Measurements from ENCODE around the gene NEURL1B. TPM values are rescaled to one million over a fixed set of nuclear protein-coding genes. Genes with fewer than 3 reads are reported as not detected.
A peak's percentile ranks its signal among the peaks of the same experiment; 100 is the strongest.

NEURL1B gene
- total and polyA plus RNA-seq, 12 donors, result 9.8 to 99.9 (median 41.5) TPM

DNA sequence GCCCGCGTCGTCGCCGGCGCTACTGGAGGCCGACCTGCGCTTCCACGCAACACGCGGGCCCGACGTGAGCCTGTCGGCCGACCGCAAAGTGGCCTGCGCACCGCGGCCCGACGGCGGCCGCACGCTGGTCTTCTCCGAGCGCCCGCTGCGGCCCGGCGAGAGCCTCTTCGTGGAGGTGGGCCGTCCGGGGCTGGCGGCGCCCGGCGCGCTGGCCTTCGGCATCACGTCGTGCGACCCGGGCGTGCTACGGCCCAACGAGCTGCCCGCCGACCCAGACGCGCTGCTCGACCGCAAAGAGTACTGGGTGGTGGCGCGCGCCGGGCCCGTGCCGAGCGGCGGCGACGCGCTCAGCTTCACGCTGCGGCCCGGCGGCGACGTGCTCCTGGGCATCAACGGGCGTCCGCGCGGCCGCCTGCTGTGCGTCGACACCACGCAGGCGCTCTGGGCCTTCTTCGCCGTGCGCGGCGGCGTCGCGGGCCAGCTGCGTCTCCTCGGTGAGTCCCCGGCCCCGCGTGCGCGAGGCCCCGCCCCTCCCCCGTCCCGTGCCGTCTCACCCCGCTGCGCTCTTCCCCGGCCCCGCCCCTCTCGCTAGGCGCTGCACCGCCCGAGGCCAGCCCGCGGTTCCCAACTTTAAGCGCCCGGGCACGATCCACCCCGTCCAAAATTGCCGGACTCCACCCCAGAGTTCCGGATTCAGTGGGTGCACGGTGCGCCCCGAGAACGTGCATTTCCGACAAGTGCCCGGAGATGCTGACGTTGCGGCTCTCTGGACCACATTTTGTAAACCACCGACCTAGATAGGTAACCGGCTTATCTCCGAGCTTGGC lies 42.8 kb downstream of the NEURL1B start:
- no peaks in the 10 kb centered on the region for H3K27me3 ChIP-seq
- intact Hi-C loops (cut with DNase I), result loop anchor here in 1 of 2 donors (5.0 kb wide), 1 partner anchor 102 kb away; no protein-coding TSS in a partner anchor
- no peak for TF ChIP-seq POLR2A (IDR thresholded peaks at IDR 0.05)
- TF ChIP-seq, protein P1, sequence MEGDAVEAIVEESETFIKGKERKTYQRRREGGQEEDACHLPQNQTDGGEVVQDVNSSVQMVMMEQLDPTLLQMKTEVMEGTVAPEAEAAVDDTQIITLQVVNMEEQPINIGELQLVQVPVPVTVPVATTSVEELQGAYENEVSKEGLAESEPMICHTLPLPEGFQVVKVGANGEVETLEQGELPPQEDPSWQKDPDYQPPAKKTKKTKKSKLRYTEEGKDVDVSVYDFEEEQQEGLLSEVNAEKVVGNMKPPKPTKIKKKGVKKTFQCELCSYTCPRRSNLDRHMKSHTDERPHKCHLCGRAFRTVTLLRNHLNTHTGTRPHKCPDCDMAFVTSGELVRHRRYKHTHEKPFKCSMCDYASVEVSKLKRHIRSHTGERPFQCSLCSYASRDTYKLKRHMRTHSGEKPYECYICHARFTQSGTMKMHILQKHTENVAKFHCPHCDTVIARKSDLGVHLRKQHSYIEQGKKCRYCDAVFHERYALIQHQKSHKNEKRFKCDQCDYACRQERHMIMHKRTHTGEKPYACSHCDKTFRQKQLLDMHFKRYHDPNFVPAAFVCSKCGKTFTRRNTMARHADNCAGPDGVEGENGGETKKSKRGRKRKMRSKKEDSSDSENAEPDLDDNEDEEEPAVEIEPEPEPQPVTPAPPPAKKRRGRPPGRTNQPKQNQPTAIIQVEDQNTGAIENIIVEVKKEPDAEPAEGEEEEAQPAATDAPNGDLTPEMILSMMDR (IDR thresholded peaks at IDR 0.05), result no peak
- DNase-seq, result no peak
- WGBS, 4 donors, result 65 to 80% (median 72%) methylated on average over 35 to 125 of the region's 125 CpGs
- H3K9me3 ChIP-seq (replicated peaks in 1 of 3), result no peaks in the 10 kb centered on the region
- peaks cover 0 to 34% of the 10 kb centered on the region in 2 donors for H3K36me3 ChIP-seq (replicated peaks in 1 of 2)
- H3K4me3 ChIP-seq, result no peak overlapping the region
- peak overlapping the region in 1 of 5 donors; percentile 14 for H3K27ac ChIP-seq
- peaks cover 0 to 44% of the 10 kb centered on the region in 2 donors for H3K4me1 ChIP-seq (replicated peaks in 1 of 2)

DNA sequence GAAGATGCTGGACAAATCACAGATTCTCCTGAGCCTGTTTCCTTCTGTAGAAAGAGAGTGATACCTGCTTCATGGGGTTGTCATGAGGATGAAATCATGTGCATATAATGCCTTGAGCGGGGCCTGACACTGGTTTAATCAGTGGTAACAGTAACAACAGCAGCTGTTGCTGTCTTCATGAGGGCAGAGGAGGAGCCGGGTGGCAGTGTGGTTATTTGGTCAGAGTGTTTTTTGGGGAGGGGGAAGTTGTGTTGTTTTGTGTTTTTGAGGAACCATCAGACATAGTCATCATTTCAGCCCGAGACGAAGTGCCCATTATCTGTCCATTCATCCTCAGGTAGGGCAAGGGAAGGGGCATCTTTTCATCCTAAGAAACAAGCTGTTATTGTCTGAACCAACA lies 44.0 kb downstream of the NEURL1B start:
- H3K27ac ChIP-seq, result peak overlapping the region in 1 of 5 donors; percentile 73
- no peak for TF ChIP-seq POLR2A (IDR thresholded peaks at IDR 0.05)
- TF ChIP-seq, protein P1 (IDR thresholded peaks at IDR 0.05), result no peak

DNA sequence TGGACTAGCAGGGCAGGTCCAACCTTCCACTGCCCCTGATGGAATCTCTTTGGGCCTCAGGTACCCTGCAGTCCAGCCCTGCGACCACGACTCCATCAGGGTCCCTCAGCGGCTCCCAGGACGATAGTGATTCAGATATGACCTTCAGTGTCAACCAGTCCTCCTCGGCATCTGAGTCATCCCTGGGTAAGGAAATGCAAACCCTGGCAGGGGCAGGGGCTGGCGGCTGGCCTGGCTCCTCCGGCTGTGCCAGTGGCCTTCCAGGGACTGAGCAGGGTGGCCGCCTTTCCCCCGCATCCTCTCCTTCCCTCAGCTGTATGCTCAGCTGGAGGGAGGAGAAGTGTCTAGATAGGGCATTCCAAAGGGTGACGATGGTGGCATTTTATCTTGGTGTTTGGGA lies 45.0 kb downstream of the NEURL1B start:
- Histone ChIP-seq H3K27ac (peak overlapping the region in 2 of 5 donors; percentile 31 to 73), H3K36me3 (replicated peaks in 1 of 2) (peaks cover 0 to 37% of the 10 kb centered on the region in 2 donors), H3K4me3 (no peak overlapping the region), H3K27me3 (no peaks in the 10 kb centered on the region), H3K4me1 (replicated peaks in 1 of 2) (peaks cover 0 to 38% of the 10 kb centered on the region in 2 donors), H3K9me3 (replicated peaks in 1 of 3) (no peaks in the 10 kb centered on the region)
- TF ChIP-seq, protein P1 (IDR thresholded peaks at IDR 0.05), result no peak
- no peak for TF ChIP-seq POLR2A (IDR thresholded peaks at IDR 0.05)
- intact Hi-C loops (cut with DNase I), result no loop called here
- DNase-seq, result peak; percentile 83 to 92 (median 89)
- 16 to 44% (median 38%) methylated on average over 5 to 10 of the region's 10 CpGs for WGBS, 4 donors

More for the DNA sequence above, 44.0 kb downstream of the NEURL1B start:
- WGBS, 4 donors, result 88 to 95% (median 91%) methylated on average over 4 of the region's 4 CpGs
- intact Hi-C loops (cut with DNase I), result no loop called here
- DNase-seq, result no peak
- H3K4me3 ChIP-seq, result no peak overlapping the region
- peaks cover 0 to 37% of the 10 kb centered on the region in 2 donors for H3K36me3 ChIP-seq (replicated peaks in 1 of 2)
- H3K4me1 ChIP-seq (replicated peaks in 1 of 2), result peaks cover 0 to 38% of the 10 kb centered on the region in 2 donors
- H3K9me3 ChIP-seq (replicated peaks in 1 of 3), result no peaks in the 10 kb centered on the region
- H3K27me3 ChIP-seq, result no peaks in the 10 kb centered on the region

DNA sequence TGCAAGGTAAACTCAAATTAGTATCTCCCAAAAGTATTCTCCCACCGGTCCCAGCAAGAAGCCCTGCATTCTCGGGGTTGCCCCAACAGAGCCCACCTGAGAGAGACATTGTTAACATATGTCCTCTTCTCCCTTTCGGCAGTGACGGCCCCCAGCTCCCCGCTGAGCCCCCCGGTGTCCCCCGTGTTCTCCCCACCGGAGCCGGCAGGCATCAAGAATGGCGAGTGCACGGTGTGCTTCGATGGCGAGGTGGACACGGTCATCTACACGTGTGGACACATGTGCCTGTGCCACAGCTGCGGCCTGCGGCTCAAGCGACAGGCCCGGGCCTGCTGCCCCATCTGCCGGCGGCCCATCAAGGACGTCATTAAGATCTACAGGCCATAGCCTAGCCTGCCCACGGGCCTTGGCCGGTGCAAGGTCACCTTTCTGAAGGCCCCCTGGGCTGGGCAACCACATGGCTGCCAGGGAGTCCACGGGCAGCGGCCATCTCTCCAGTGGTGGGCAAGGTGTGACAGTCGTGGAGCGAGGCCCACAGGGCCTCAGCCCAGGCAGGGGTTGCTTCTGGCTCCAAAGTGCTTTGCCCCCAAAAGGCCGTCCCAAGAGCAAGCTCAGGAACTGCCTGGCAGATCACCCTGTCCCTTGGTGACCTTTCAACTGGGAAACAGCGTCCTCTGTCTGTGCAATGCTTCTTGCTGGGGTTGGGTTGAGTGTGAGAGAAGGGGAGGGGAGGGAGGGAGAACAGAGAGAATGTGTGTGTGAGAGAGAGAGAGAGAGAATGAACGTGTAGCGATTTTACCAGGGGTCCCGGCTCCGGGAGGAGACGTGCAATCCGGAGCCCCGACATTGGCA lies 45.7 kb downstream of the NEURL1B start:
- TF ChIP-seq, protein P1 (IDR thresholded peaks at IDR 0.05), result no peak
- TF ChIP-seq POLR2A (IDR thresholded peaks at IDR 0.05), result no peak
- WGBS, 4 donors, result 75 to 89% (median 77%) methylated on average over 21 to 37 of the region's 37 CpGs
- peaks cover 0 to 38% of the 10 kb centered on the region in 2 donors for H3K4me1 ChIP-seq (replicated peaks in 1 of 2)

More for the DNA sequence above, 45.7 kb downstream of the NEURL1B start:
- Histone ChIP-seq H3K36me3 (replicated peaks in 1 of 2) (peaks cover 0 to 37% of the 10 kb centered on the region in 2 donors), H3K9me3 (replicated peaks in 1 of 3) (no peaks in the 10 kb centered on the region), H3K4me3 (no peak overlapping the region), H3K27me3 (no peaks in the 10 kb centered on the region), H3K27ac (peak overlapping the region in 2 of 5 donors; percentile 38 to 73)
- no peak for DNase-seq
- intact Hi-C loops (cut with DNase I), result no loop called here
